HL-60 (cell line): ENCODE results near the gene PMVK.

ENCODE experiments used
- DNase-seq, 2 experiments: peaks; one replicate each; pipeline ENCODE4 v3.0.0-alpha.2; 2010 to 2020; ENCODE audit warnings: low read depth in 1 of 2, low spot score in 1 of 2
- H3K27ac ChIP-seq: fragments of 250-450 bp; sonication (Bioruptor Pico); replicated peaks from 2 replicates; pipeline ENCODE4 v1.5.1; 2020; ENCODE audit warnings: mild to moderate bottlenecking, moderate library complexity
- H3K27me3 ChIP-seq: fragments of 250-450 bp; sonication (Bioruptor Pico); 2 replicates; pipeline ENCODE4 v1.5.1; 2021; ENCODE audit warnings: mild to moderate bottlenecking, moderate library complexity; ENCODE audit not compliant: insufficient read depth, poor library complexity, severe bottlenecking
- H3K4me3 ChIP-seq: replicated peaks from 2 replicates; pipeline ENCODE4 v1.5.1; 2011; ENCODE audit warnings: mild to moderate bottlenecking, control low read depth, low read length; ENCODE audit not compliant: insufficient read depth
- GABPA ChIP-seq: IDR thresholded peaks from 2 replicates; pipeline ENCODE4 v1.6.1; 2012; ENCODE audit warnings: low read depth
- POLR2AphosphoS5 ChIP-seq: IDR thresholded peaks from 2 replicates; pipeline ENCODE4 v1.6.1; 2012; ENCODE audit warnings: low read depth
- SPI1 ChIP-seq: IDR thresholded peaks from 2 replicates; pipeline ENCODE4 v1.6.1; 2012; ENCODE audit warnings: low read depth, mild to moderate bottlenecking, borderline replicate concordance
- TF ChIP-seq, protein P1 (sequence below): IDR thresholded peaks from one replicate; pipeline ENCODE4 v1.5.1; 2011; ENCODE audit warnings: low read length, control low read depth, inconsistent platforms; ENCODE audit not compliant: insufficient read depth
- TF ChIP-seq, protein P2 (sequence below): IDR thresholded peaks from 2 replicates; pipeline ENCODE4 v1.6.1; 2012; ENCODE audit warnings: low read depth; ENCODE audit not compliant: insufficient replicate concordance

PMVK gene

DNA sequence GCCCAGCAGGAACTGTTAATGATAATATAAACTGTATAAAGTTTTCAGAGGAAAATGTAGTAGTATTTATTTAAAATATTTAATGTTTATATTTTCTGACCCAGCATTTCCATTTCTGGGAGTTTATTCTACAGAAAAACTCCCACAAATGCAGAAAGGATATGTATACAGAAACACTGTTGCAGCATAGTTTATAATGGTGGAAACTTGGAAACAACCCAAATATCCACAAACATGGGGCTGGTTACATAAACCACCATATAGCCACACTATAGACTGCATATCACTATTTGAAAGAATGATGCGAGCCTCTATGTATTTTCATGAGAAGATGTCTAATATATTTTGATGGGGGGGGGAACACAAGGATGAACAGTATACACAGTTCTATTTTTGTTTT, 34.9 kb downstream of the PMVK start:
- Histone ChIP-seq H3K27ac (no peak overlapping the region), H3K4me3 (no peak overlapping the region), H3K27me3 (no peaks in the 10 kb centered on the region)
- no peak for TF ChIP-seq POLR2AphosphoS5
- TF ChIP-seq, protein P1, sequence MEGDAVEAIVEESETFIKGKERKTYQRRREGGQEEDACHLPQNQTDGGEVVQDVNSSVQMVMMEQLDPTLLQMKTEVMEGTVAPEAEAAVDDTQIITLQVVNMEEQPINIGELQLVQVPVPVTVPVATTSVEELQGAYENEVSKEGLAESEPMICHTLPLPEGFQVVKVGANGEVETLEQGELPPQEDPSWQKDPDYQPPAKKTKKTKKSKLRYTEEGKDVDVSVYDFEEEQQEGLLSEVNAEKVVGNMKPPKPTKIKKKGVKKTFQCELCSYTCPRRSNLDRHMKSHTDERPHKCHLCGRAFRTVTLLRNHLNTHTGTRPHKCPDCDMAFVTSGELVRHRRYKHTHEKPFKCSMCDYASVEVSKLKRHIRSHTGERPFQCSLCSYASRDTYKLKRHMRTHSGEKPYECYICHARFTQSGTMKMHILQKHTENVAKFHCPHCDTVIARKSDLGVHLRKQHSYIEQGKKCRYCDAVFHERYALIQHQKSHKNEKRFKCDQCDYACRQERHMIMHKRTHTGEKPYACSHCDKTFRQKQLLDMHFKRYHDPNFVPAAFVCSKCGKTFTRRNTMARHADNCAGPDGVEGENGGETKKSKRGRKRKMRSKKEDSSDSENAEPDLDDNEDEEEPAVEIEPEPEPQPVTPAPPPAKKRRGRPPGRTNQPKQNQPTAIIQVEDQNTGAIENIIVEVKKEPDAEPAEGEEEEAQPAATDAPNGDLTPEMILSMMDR = no peak
- DNase-seq = no peak

- H3K4me3 ChIP-seq = no peak overlapping the region
- no peak overlapping the region for H3K27ac ChIP-seq
- peaks cover 2% of the 10 kb centered on the region for H3K27me3 ChIP-seq
- DNase-seq = no peak
- TF ChIP-seq, protein P2, sequence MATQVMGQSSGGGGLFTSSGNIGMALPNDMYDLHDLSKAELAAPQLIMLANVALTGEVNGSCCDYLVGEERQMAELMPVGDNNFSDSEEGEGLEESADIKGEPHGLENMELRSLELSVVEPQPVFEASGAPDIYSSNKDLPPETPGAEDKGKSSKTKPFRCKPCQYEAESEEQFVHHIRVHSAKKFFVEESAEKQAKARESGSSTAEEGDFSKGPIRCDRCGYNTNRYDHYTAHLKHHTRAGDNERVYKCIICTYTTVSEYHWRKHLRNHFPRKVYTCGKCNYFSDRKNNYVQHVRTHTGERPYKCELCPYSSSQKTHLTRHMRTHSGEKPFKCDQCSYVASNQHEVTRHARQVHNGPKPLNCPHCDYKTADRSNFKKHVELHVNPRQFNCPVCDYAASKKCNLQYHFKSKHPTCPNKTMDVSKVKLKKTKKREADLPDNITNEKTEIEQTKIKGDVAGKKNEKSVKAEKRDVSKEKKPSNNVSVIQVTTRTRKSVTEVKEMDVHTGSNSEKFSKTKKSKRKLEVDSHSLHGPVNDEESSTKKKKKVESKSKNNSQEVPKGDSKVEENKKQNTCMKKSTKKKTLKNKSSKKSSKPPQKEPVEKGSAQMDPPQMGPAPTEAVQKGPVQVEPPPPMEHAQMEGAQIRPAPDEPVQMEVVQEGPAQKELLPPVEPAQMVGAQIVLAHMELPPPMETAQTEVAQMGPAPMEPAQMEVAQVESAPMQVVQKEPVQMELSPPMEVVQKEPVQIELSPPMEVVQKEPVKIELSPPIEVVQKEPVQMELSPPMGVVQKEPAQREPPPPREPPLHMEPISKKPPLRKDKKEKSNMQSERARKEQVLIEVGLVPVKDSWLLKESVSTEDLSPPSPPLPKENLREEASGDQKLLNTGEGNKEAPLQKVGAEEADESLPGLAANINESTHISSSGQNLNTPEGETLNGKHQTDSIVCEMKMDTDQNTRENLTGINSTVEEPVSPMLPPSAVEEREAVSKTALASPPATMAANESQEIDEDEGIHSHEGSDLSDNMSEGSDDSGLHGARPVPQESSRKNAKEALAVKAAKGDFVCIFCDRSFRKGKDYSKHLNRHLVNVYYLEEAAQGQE = no peak
- no peak for TF ChIP-seq POLR2AphosphoS5
- TF ChIP-seq, protein P1 = no peak
- TF ChIP-seq SPI1 = no peak
- TF ChIP-seq GABPA = no peak
Observed at GRCh38 chr1:154899041-154899440, 37.5 kb downstream of the PMVK start.

DNA sequence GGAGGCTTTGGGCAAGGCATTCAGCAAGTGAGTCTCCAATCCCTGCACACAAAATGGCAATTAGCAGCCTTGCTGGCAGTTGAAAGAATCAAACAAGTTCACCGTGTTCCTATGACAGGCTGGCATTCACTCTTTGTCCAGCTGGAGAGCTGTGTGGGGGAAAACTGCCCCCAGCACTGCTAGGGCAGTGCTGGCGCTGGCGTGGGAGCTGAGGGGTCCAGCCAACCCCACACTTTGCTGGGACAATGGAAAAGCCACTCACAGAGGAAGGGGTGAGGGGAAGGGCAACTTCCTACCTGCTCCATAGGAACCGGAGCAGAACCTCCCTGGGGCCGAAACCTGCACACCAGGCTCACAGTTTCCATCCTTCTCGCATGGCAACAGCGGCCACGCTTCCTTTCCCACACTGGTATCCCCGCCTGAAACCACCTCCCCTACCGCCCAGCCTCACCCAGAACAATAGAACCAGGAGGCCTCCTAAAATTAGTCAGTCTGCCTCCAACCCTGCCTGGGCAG, 39.7 kb downstream of the PMVK start:
- no peak overlapping the region for H3K4me3 ChIP-seq
- TF ChIP-seq POLR2AphosphoS5 (no peak), GABPA (no peak), SPI1 (no peak)
- TF ChIP-seq, protein P1 = no peak
- TF ChIP-seq, protein P2 = no peak
- H3K27ac ChIP-seq = no peak overlapping the region
- DNase-seq = no peak
- H3K27me3 ChIP-seq = peaks cover 2% of the 10 kb centered on the region

- H3K27me3 ChIP-seq = peaks cover 2% of the 10 kb centered on the region
- H3K27ac ChIP-seq = no peak overlapping the region
- no peak for TF ChIP-seq GABPA
- TF ChIP-seq POLR2AphosphoS5 = no peak
- TF ChIP-seq, protein P1 = no peak
- TF ChIP-seq, protein P2 = no peak
- no peak for TF ChIP-seq SPI1
- no peak overlapping the region for H3K4me3 ChIP-seq
- no peak for DNase-seq
Observed at GRCh38 chr1:154895798-154896197, 40.7 kb downstream of the PMVK start.
